Prostate gland (tissue), 2 donors: ENCODE results near the gene SOX5.
"Not testable (repeated sequence)": the region's sequence is repeated elsewhere in the genome, so short reads cannot be mapped to it uniquely, and the experiment has no call there.

Experiments
- CTCF ChIP-seq, 4 experiments: fragments of 200-600 bp in 2 of 4; fragments of 450-650 bp in 2 of 4; sonication (generic) in 2 of 4; IDR thresholded peaks; 1 replicate in 3 of 4; 2 replicates in 1 of 4; pipeline ENCODE4 v1.5.1; 2016 to 2019; ENCODE audit warnings: antibody characterized with exemption in 4 of 4, mild to moderate bottlenecking in 2 of 4, moderate library complexity in 2 of 4
- POLR2A ChIP-seq: fragments of 450-650 bp; IDR thresholded peaks from one replicate; pipeline ENCODE4 v1.6.1; 2016; ENCODE audit warnings: antibody characterized with exemption, mild to moderate bottlenecking
- POLR2AphosphoS5 ChIP-seq: sonication (generic); formaldehyde crosslinking; IDR thresholded peaks from one replicate; pipeline ENCODE4 v1.6.1; 2017; ENCODE audit warnings: antibody characterized with exemption

- TF ChIP-seq POLR2A; CTCF (IDR thresholded peaks at IDR 0.05); POLR2AphosphoS5: not testable (repeated sequence)
These were observed 124.3 kb downstream of the SOX5 start for GRCh38 chr12:23825124-23825523.
